Measurements from ENCODE around the gene KCNMA1.

KCNMA1 gene

DNA sequence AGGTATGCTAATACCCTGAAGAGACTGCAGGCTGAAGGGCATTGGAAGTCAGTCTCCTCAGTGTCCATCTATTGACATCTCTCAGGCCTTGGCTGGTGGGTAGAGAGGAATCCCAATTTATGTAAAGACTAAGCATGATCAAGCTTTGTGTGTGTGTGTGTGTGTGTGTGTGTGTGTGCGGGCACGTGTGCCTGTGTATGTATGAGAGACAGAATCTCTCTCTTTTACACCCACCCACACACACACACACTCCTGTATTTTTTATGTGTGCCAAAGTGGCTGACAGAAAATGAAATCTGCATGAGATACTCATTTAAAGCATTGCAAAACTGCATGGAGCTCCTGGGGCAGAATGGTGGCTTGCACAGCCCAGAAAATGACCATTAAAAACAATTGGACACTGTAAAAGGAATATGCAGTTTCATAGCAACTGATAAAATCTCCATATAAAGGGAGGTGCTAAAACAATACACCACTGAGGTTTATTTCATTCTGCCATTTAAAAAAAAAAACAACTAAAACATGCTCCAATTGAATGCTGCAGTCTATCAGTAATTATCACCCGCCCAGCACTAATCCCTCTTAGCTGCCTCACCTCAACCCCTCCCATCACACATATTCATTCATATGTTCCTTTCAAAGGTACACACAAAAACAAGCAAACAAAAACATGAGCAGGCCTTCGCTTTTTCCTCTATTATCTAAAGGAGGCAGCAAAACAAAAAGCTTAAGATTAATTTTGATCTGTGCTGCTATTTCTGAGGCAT is 385.0 kb downstream of the KCNMA1 start:
- DNase-seq: no peak

DNA sequence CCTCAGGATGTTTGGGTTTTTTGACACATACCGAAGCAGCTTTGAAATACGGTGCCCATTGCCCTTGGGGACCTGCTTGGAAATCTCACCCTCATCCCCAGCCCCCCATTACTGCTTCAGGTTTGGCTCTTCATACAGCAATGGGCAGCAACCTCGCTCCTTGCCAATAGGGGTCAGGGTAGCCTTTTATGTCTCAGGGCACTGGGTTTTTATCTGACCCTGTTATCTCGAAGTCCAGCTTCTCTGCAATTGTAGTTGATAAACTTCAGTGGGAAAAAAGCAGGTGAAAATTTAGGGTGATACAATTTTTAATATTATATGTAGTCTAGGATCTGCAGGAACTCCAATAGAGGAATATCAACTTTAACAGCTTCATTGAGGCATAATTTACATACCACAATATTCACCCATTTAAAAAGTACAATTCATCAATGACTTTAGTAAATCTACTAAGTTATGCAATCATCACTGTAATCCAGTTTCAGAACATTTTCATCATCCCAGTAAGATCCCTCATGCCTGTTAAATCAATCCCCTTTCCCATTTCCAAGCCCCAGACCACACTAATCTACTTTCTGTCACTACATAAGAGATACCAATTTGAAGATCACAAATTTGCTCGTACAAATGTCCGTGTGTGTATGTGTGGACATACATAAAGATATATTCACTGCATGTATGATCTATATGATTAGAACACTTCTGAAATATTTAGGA is 386.2 kb downstream of the KCNMA1 start:
- peak; percentile 58 for DNase-seq

DNA sequence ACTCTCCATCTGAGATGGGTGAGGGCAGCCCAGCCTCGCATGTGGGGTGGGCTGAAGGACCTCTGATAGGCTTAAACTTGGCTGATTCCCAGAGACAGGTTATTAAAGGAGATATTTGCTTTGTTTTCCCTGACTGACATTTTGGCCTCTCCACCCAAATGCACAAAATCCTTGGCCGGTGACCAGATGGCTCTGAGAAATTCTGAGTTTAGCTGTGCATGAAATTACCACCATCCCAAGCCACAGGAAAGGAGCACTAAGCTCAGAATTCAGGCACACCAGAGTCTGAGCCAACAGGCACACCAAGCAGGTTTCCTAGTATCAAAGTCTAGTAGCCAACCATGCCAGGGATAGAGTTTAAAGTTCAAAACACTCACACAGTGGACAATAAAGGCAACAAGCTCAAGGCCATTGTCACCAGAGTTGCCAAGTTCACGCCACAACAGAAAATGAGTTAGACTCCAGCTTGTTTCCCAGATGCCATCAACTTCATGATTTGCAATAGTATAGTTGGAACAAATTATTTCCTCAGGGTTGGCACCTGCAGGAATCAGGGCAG is 387.6 kb downstream of the KCNMA1 start:
- DNase-seq: no peak

DNA sequence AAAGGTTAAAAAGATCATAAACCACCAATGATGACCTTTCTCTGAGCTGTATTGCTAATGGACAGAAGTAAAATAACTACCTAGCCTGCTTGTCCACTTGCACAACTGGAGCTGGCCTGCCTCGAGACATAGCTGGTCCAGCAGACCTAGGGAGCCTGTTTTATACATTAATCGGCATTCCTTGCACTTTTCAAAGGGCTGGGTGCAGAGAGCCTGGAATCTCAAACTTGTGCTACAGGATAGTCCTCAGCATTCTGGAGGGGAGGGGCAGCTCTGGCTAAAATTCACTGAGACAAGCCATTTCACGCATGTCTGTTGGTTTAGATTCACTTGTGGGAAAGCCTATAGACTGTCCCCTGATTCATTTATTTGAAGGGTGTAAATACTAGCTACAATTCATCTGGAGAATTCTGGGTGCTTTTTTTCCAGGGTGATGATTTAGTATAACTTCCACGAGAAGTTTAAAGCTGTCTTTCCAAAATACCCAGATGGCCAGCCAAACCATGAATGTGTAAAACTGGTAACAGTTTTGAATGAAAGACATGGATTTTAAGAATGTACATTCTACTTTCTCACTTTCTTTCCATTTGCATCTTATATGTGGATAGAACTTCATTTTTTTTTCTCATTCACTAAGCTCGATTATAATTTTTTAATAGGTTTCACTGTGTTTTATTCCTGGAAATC is 389.4 kb downstream of the KCNMA1 start:
- peak; percentile 55 for DNase-seq

DNA sequence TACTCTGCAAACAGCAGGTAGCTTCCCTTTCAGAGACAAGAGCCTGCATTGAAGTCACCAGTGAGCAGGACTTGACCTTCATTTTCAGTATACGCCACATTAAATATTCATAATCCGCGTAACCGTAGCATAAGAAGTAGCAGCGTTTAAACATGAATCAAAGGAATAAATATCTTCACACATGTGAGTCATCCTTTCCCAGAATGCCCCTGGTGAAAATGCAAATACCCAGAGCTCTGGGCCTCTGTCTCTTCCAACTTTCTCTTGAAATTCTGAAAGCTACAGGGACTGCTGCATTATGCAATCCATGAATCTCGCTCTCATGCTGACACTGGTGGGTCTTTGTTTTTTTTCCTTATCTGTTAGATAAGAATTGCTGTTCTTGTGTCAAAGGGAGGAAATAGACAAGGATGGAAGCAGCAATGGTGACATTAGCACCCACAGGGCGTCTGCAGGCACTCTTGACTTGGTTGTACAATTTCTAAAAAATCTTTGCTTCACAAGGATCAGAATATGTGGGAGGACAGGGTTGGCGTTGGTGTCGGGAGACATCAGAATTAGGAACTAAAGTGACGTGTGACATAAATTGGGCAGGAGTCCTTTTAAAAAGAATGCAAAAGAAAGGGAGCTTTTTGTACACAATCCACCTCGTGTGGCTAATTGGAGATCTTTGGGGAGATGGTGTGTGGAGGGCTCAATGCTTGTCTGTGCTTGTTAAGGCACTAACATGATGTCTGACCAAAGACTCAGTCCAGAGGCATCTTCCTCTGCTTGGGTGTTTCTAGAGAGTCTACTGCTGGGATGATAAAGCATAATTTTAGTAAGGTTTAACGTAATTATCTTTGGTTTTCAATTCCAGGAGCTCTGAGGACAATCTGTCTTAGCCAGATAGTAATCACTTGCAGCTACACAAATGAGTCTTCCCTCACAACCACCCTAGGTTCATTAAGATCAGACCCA is 390.3 kb downstream of the KCNMA1 start:
- DNase-seq: peak; percentile 63

DNA sequence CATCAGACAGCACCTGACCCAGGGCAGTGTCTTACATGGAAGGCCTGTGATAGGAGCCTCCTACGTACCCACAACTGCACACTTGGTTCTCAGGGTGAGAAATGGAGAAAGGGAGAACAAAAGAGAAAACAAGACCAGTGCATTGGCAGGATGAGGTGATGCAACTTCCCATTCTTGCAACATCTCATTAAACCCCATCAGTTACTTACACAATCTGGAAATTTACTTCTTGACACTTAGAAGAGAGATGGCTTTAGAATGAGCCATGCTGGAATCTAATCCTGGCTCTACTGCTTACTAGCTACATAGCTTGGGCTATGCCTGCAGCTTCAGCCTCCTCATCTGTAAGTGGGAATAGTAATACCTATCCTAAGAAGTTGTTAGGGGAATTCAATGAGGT is 391.7 kb downstream of the KCNMA1 start:
- DNase-seq: peak; percentile 72

DNA sequence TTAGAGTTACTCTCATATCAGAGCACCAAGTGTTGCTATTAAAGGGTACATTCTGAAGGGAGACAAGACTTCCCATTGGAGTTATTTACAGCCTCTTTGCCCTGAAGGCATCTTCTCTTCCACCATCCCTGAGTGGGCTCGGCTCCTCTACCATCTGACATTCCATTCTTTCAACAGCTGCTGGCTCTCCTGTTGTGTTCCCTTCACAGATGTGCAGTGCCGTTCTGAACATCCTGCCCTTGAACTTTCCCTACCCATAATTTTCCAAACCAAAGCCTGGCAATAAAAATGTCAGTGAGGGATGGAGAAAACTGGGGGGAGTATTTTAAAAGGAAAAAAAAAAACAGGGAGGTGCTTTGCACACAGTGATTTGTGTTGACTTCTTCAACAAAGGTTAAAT is 392.9 kb downstream of the KCNMA1 start:
- DNase-seq: no peak

DNA sequence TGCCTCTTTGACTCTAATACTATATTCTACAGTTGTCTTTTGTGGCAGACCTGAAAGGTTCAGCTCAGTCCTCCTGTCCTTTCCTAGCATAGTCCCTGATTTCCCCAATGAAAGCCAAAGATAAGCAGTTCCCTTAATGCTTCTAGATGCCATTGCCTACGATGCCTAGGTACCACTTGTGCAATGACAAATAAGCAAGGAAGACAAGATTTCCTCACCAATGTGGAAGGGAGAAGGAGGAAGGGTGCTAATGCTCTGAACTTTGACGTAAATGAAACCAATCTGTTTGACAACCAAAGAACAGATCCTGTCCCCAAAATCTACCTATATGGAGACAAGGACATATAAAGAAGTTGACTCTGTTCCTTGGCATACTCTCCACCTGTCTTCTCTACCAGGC is 393.3 kb downstream of the KCNMA1 start:
- no peak for DNase-seq

DNA sequence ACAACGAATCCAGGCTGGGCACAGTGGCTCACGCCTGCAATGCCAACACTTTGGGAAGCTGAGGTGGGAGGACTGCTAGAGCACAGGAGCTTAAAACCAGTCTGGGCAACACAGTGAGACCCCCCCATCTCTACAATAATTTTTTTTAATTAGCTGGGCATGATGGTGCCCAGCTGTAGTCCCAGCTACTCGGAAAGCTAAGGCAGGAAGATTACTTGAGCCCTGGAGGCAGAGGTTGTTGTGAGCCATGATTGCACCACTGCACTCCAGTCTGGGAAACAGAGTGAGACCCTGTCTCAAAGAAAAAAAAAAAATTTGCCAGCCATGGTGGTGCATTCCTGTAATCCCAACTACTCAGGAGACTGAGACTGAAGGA is 396.3 kb downstream of the KCNMA1 start:
- no peak for DNase-seq

DNA sequence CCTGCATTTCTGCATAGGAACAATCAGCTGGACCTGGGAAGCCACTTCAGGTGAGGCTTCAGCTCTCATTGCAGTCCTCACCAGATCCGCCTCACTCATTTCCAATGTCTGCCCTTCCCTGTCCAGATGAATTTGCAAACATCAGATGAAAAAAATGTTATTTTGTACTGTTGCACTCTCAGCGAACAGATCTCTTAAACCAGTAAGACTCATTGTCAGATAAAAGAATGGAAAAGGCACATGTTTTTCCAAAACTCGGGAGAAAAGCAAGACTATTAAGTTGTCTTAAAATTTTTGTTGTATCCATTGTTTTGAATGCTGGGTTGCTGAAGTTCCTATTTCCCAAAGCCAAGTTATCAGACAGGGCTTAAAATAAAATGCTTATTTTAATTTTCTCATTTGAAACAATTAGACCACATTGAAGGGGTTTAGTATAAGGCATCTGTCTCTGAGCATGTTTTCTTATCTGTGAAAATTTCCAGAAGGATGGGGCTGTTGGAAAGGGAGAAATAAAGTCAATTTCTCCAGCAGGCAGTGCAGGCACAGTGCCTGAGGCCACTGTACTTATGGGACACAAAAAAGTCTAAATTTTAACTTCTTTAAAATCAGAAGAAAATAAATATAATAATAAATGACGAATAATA is 396.8 kb downstream of the KCNMA1 start:
- DNase-seq: no peak

DNA sequence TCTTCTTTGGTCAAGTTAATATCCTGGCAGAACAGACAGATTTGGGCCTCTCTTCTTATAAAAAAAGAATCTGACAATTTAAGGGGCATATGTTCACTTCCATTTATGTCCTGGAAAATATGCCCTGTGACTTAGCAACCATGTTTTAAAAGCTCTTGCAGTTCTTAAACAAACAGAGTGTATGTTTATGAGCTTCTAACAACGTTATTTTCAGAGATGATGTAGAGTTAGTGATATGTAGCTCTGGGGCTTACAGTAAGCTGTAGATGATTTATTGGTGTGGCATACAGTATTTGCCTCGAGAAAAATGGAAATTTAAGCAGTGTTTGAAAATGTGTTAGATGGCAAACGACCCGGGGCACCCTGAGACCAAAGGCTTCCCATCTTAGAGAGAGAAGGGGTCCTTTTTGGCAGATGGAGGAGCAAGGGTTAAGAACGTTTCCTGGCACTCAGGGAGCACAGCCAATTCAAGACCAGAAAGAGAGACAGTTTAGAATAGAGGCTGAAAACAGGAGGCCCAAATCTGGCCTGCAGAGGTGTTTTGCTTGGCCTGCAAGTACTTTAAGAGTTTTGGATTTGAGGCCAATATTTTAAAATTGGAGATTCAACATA is 397.5 kb downstream of the KCNMA1 start:
- DNase-seq: no peak

DNA sequence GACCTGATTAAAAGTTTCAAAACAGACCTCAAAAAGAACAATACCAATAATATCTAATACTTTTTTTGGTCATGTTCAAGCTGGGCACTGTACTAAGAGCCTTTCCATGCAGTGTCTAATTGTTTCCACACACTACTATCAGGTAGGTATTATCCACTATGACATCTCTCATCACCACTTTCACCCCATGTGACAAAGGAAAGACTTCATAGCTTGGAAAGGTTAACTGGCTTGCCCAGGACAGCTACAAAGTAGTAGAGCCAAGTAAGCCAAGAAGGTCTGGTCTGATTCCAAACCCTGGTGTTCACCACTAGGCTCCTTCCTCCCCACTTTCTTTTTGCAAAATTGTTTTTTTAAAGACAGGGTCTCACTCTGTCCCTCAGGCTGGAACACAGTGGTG is 400.5 kb downstream of the KCNMA1 start:
- no peak for DNase-seq

DNA sequence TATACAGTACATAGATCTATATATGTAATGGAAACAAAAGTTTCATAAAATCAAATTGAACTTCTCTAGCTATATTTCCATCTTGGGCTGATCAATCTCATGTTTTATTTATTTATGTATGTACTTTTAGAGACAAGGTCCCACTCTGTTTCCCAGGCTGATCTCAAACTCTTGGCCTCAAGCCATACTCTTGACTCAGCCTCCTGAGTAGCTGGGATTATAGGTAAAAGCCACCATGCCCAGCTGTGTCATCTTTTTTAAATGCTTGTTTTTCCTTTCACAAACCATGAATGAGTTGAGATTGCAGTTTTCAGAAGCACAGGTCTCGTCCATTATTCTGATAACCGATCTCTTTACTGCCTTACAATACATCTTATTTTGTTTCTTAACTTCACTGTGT is 400.9 kb downstream of the KCNMA1 start:
- DNase-seq: peak; percentile 72

DNA sequence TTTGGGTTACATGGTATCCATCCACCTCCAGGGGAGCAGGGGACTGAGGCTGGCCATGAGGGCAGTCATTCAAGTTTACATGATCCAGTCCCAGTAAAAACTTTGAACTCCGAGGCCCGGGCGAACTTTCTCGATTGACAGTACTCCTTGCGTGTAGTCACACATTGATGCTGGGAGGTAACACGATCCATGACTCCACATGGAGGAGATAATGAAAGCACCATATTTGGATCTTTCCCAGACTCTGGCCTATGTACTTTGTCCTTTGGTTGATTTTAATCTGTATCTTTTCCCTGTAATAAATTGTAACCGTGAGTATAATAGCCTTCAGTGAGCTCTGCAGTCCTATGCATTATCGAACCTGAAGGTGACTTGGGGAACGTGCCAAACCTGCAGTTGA is 401.6 kb downstream of the KCNMA1 start:
- DNase-seq: no peak

DNA sequence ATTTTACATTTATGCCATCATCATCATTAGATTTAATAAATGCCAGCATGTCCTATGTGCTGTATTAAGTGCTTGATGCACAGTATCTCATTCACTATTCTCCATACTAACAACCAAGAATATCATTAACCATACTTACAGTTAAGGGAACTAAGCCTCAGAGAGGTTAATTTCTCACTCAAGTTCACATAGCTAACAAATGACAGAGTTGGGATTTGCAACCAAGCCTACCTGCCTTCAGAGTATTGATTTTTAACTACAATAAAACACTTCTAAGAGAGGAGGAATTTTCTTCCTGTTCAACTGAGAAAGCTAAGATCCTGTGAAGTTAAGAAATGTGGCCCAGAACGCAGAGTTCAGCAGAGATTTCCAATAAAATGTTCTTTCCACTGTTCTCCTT is 403.0 kb downstream of the KCNMA1 start:
- DNase-seq: no peak

DNA sequence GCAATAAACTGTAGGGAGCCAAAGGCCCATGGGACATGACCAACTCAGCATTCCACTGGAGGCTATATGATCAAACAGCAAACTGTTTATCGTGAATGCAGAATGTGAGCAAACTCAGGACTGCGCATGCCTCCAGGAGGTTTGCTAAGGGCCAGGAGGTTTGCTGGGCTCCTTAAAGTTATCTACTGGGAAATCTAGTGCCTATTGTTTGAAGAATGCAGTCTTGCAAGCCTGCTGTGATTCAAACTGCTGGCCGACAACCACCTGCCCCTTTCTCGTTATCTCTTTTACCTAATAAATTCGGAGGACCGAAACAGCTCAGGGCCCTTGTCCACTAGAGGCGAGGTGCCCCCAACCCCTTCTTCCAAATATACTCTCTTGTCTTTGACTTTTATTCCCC is 404.1 kb downstream of the KCNMA1 start:
- DNase-seq: no peak

DNA sequence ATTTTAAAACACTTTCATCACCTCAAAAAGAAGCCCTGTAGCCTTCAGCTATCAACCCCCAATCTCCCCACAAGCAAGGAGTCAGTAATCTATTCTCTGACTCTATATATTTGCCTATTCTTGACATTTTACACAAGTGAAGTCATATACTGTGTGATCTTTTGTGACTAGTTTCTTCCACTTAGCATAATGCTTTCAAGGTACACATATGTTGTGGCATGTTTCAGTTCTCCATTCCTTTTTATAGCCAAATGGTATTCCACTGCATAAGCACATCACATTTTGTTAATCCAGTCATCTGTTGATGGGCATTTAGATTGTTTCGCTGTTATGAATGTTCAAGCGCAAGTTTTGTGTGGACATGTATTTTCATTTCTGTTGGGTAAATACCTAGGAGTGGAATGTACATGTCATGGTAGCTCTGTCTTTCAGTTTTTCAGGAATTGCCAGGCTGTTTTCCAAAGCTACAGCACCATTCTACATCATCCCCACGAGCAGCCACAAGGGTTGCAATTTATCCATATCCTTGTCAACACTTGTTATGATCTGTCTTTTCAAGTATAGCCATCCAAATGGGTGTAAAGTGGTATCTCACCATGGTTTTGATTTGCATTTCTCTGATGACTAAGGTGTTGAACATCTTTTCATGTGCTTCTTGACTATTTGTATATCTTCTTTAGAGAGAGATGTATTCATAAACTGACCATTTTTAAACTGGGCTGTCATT is 405.6 kb downstream of the KCNMA1 start:
- DNase-seq: peak; percentile 71

DNA sequence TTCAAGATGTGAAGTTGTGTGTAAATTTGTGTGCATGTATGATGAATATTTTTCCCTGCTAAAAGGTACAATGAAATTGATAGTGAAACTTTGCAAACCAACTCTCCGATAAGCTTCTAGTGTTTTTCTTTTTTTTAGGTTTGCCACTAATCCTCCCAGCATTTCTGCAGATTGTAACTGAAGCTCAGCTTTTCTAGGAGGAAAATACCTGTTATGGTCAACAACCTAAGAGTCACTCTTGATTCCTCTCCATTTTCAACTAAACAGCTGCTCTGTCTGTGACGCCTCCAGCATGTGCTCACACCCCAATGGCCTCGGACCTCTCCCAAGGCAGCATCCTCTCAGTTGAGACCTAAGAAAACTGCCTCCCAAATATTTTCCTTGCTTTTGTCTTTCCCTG is 406.2 kb downstream of the KCNMA1 start:
- no peak for DNase-seq

DNA sequence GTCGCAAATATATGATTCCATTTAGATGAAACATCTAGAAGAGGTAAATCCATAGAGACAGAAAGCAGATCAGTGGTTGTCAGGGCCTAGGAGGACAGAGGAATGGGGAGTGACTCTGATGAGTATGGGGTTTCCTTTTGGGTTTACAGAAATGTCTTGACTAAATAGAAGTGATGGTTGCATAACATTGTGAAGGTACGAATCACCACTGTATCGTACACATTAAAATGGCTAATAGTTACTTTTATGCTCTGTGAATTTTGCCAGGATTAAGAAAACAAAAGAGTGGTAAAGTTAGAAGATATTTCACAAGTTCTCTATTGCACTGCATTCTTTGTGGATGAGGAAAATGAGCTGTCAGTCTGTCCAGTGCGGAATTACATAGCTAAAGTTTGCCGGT is 407.4 kb downstream of the KCNMA1 start:
- DNase-seq: peak; percentile 95

DNA sequence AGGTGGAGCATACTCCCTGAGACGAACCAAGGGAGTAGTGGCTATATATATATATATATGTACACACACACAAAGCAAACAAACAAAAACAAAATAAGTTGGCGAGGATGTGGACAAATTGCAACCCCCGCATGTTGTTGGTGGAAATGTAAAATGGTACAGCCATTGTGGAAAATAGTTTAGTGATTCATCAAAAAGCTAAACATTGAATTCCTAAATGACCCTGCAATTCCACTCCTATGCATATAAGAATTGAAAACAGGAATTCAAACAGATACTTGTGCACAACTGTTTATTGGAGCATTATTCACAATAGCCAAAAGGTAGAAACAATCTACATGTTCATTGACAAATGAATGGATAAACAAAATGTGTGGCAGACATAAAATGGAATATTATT is 407.9 kb downstream of the KCNMA1 start:
- peak; percentile 42 for DNase-seq

DNA sequence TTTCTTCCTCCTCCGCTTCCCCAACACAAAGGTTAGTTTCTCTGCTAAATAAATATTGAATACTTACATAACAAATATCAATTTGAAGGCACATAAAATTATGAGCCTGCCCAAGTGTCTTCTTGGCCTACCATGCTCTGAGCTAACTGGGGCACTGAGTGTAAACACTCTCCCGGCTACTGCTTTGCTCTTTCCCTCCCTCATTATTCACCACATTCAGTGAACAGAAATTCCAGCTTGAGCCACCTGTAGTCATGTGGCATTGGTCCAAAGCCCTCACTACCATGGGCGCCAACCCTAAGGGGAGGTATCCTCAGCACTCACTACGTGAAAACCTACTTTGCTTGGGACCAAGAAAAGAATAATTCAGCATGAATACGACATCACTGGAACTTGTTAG is 409.0 kb downstream of the KCNMA1 start:
- DNase-seq: no peak
